CD4-positive, alpha-beta T cell treated with Interleukin-6 at 100 ng/mL for 8 hours (primary cell): ENCODE measurements around the gene ZNF141.
"Not testable (repeated sequence)": the region's sequence is repeated elsewhere in the genome, so short reads cannot be mapped to it uniquely, and the experiment has no call there.

Source experiments
- DNase-seq: peaks from one replicate; pipeline ENCODE4 v3.0.0-alpha.2; 2020; ENCODE audit warnings: mixed read lengths, low spot score

The ZNF141 gene

GRCh38 chr4:385934-386707 is 48.5 kb downstream of the ZNF141 start:
- no peak for DNase-seq

GRCh38 chr4:386708-387105 is 49.1 kb downstream of the ZNF141 start:
- no peak for DNase-seq

GRCh38 chr4:404006-404405 is 66.4 kb downstream of the ZNF141 start:
- no peak for DNase-seq

- not testable (repeated sequence) for DNase-seq
These were observed 70.7 kb downstream of the ZNF141 start for GRCh38 chr4:408321-408720.

- DNase-seq = no peak
These were observed 85.0 kb downstream of the ZNF141 start for GRCh38 chr4:422587-422986.
